GM10248 (cell line): Measurements from ENCODE around the gene SPRR1A.

ENCODE experiments used
- CTCF ChIA-PET: fragments of 300-600 bp; sonication (Branson Sonifier 250); formaldehyde crosslinking; extraction: SDS; loops from one replicate; lab custom pipeline; 2021; ENCODE audit warnings: antibody characterized with exemption; lab: Yijun Ruan, JAX
- POLR2A ChIA-PET: fragments of 350-650 bp; sonication (Branson Sonifier 250); formaldehyde crosslinking; extraction: SDS; loops from one replicate; lab custom pipeline; 2020; ENCODE audit warnings: antibody characterized with exemption; lab: Yijun Ruan, JAX
- DNase-seq: peaks from one replicate; pipeline ENCODE4 v3.0.0; 2012; ENCODE audit errors: extremely low spot score
- TF ChIP-seq, protein P1 (sequence below): IDR thresholded peaks from 2 replicates; pipeline ENCODE4 v1.5.1; 2012; ENCODE audit warnings: mild to moderate bottlenecking, low read depth; ENCODE audit errors: extremely low read depth, missing control alignments, control extremely low read depth

The SPRR1A gene

DNA sequence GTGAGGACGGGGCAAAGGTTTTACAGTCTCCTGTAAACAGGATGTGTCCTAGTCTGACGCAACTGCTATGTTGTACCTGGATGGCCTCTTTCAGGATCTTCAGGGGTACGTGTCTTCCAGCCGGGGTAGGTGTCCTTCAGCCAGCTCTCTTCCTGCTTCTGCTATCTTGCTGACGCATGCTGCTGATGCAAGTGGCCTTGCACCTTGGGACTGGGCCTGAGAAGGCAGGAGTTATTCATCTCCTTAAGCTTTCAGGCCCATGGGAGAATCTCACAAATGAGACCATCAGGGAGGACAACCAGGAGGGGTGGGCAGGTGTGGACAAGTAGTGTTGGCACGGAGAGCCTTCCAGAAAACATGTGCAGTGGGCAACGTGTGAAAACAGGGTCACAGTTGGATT, 39.2 kb downstream of the SPRR1A start:
- TF ChIP-seq, protein P1, sequence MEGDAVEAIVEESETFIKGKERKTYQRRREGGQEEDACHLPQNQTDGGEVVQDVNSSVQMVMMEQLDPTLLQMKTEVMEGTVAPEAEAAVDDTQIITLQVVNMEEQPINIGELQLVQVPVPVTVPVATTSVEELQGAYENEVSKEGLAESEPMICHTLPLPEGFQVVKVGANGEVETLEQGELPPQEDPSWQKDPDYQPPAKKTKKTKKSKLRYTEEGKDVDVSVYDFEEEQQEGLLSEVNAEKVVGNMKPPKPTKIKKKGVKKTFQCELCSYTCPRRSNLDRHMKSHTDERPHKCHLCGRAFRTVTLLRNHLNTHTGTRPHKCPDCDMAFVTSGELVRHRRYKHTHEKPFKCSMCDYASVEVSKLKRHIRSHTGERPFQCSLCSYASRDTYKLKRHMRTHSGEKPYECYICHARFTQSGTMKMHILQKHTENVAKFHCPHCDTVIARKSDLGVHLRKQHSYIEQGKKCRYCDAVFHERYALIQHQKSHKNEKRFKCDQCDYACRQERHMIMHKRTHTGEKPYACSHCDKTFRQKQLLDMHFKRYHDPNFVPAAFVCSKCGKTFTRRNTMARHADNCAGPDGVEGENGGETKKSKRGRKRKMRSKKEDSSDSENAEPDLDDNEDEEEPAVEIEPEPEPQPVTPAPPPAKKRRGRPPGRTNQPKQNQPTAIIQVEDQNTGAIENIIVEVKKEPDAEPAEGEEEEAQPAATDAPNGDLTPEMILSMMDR, result no peak
- CTCF ChIA-PET, result interaction anchor here (0.8 kb wide), 1 partner anchor 9 kb away, joined by 3 read pairs; no protein-coding TSS in a partner anchor
- DNase-seq, result no peak
- POLR2A ChIA-PET, result no interaction called here

DNA sequence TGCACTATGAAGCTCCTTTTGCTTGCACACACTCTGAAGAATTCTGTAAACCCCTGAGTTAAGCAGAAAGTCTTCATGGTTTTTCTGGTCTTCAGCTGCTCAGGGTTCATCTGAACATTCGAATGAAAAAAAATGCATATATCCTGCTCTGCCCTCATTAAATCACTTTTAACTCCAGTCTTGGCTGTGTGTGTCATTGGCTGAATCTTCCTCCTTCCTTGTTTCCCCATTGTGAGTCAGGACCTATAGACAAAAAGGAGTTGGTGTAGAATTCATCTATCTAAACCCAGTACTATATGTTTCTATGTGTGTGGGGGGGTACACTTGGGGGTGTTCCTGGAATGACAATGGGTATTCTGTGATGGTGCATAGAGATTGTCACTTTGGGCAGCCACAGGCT, 40.5 kb downstream of the SPRR1A start:
- ChIA-PET CTCF (no interaction called here), POLR2A (no interaction called here)
- TF ChIP-seq, protein P1, result no peak
- DNase-seq, result no peak

DNA sequence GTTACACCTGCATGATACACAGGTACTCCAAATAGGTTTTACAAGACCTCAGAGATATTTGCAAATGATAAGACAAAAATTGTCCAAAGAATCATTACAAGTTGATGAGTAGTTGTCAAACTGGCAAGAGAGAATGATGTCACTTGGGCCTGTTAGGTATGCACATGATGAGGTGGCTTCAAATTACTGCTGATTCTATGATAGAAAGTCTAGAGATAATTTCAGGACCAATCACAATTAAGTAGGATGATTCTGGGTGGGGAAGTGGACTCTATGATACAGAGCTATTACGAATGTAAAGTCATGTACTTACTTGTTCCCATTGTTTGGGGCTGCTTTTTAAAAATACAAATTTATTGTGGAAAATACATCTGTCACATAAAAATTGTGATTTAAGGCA, 41.9 kb downstream of the SPRR1A start:
- TF ChIP-seq, protein P1, result no peak
- DNase-seq, result no peak
- ChIA-PET POLR2A (no interaction called here), CTCF (no interaction called here)

DNA sequence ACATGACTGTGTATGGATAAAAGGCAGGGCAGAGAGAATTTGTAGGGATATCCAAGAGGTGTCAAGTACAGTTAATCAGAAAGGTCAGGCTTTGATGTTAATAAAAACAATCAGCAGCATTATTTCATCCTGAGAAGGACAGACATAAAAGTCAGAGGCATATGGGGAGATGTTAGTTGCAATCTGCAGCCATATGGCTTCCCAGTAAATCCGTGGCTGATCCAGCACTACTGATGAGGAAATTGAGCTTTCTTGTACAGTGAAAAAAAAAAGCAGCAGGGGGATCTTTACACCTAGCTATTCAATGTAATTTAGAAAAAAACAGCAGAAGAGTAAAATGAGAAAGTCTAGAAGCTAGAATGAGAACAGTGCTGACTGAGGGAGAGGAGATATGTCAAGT, 44.9 kb downstream of the SPRR1A start:
- DNase-seq, result no peak
- ChIA-PET POLR2A (no interaction called here), CTCF (no interaction called here)
- TF ChIP-seq, protein P1, result no peak

DNA sequence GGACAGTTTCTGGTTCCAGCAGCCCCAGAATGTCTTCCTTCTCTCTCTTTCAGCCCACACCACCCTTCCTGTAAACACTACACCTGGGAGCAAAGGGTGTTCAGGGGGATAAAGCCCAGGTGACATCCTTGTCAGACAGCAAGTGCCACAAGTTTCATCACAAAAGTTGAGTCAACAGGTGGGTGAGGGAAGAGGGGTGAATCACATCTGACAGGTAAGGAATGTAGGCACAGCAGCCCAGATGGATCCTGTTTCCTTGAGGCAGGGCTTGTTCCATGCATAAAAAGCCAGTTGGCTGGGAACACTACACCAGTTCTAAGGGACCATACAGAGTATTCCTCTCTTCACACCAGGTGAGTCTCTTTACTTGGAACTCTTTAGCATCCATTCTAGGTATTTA, 47.0 kb downstream of the SPRR1A start, which contains the start of gene SPRR1B:
Gene SPRR1B, plus strand, starts transcription at position 309 of the 400 bp plus-strand sequence. CDS start 1,143 bp downstream, outside the sequence.
- TF ChIP-seq, protein P1, result no peak
- POLR2A ChIA-PET, result no interaction called here
- no peak for DNase-seq
- CTCF ChIA-PET, result no interaction called here

DNA sequence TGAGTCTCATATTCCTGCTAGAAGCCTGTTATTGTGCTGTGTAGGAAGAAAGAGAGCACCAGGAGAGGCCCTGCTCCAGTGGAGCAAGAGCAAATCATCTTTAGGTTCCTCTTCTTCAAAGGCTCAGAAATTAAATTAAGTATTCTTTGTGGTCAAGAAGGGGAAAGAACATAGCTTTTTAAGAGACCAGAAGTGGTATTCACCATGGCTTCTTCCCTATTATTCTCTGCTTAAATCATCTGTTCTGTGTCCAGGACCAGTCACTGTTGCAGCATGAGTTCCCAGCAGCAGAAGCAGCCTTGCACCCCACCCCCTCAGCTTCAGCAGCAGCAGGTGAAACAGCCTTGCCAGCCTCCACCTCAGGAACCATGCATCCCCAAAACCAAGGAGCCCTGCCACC, 48.2 kb downstream of the SPRR1A start:
- POLR2A ChIA-PET, result no interaction called here
- TF ChIP-seq, protein P1, result no peak

More for the DNA sequence above, 48.2 kb downstream of the SPRR1A start:
- no peak for DNase-seq
- CTCF ChIA-PET, result interaction anchor here (1.0 to 1.7 kb wide), 5 partner anchors 9 to 106 kb away, joined by 3 to 4 read pairs (median 3); no protein-coding TSS in a partner anchor
